DOHH2 (cell line): ENCODE data around the gene HPSE2.

Experiments used
- CTCF ChIP-seq: fragments of 200-600 bp; sonication (generic); IDR thresholded peaks from one replicate; pipeline ENCODE4 v1.5.1; 2014; ENCODE audit warnings: antibody characterized with exemption, mild to moderate bottlenecking, low read depth, low read length; ENCODE audit not compliant: poor library complexity, severe bottlenecking
- EZH2phosphoT487 ChIP-seq: fragments of 200-600 bp; sonication (generic); IDR thresholded peaks from 2 replicates; pipeline ENCODE4 v1.6.1; 2017; ENCODE audit warnings: borderline replicate concordance, mild to moderate bottlenecking, antibody characterized with exemption, low read length, moderate library complexity, mixed read lengths

GRCh38 chr10:98486421-98486820 is 749.2 kb downstream of the HPSE2 start:
- TF ChIP-seq CTCF (no peak), EZH2phosphoT487 (no peak)
